Motor neuron (in vitro differentiated cells): ENCODE data around the gene MAP3K8. TPM values are rescaled to one million over a fixed set of nuclear protein-coding genes. Genes with fewer than 3 reads are reported as not detected.

Experiments
- ATAC-seq, 8 experiments: fragments of 200-7000 bp; cut with Tn5 transposase; replicated peaks in 6 of 8; 2 replicates each; pipeline ENCODE4 v1.8.0; 2021; ENCODE audit warnings: mild to moderate bottlenecking in 8 of 8, moderate library complexity in 8 of 8
- H3K27ac ChIP-seq, 2 donors: fragments of 250-450 bp; sonication (Bioruptor Pico); 2 replicates each; pipeline ENCODE4 v1.9.0; 2021; ENCODE audit warnings: antibody characterized with exemption in 2 of 2, mild to moderate bottlenecking in 2 of 2, moderate library complexity in 1 of 2
- H3K4me1 ChIP-seq, 2 donors: fragments of 250-450 bp; sonication (Bioruptor Pico); replicated peaks in 1 of 2; 2 replicates each; pipeline ENCODE4 v1.6.1; 2021; ENCODE audit warnings: antibody characterized with exemption in 2 of 2, mild to moderate bottlenecking in 2 of 2, moderate library complexity in 1 of 2
- H3K4me3 ChIP-seq, 5 donors: fragments of 250-450 bp; sonication (Bioruptor Pico); 2 replicates each; pipeline ENCODE4 v1.9.0; 2021; ENCODE audit warnings: antibody characterized with exemption in 5 of 5, mild to moderate bottlenecking in 5 of 5, moderate library complexity in 4 of 5
- WGBS, 10 experiments: fragments of 450-650 bp; shearing (Covaris generic); methylation state at CpG; one replicate each; pipeline ENCODE4 v1.0.0; 2022; 5-methylcytosine and 5-hydroxymethylcytosine counted together
- in situ Hi-C, 9 experiments: fragments of 400-800 bp; cut with MboI; loops; one replicate each; pipeline ENCODE4 v1.15.0; 2021; ENCODE audit warnings: low sequenced_read_pairs in 9 of 9, low pct_unique_long_range_greater_than_20kb in 2 of 9; ENCODE audit not compliant: unreplicated experiment in 9 of 9
- total RNA-seq, 8 experiments: library from RNA; unstranded; fragments of 300-600 nt; gene quantifications; 2 replicates each; pipeline versions ENCODE4 v1.2.3 to v1.2.4, GENCODE V29; 2022

The MAP3K8 gene
- total RNA-seq, 8 experiments from 2014 or later, result 3.9 to 22.3 (median 6.8) TPM

GRCh38 chr10:30439931-30440330, 5.9 kb downstream of the MAP3K8 start:
- in situ Hi-C loops, result no loop called here
- no peak overlapping the region for H3K4me3 ChIP-seq
- H3K27ac ChIP-seq, result no peak overlapping the region
- peaks cover 15 to 20% of the 10 kb centered on the region in 2 donors for H3K4me1 ChIP-seq
- no peak for ATAC-seq
- WGBS, 10 experiments, result 83 to 100% (median 100%) methylated on average over 1 to 3 of the region's 3 CpGs; no CpG with 5 or more reads in 1 of the 10 experiments

GRCh38 chr10:30442019-30442606, 8.1 kb downstream of the MAP3K8 start:
- Histone ChIP-seq H3K27ac (no peak overlapping the region), H3K4me3 (no peak overlapping the region), H3K4me1 (peaks cover 11 to 18% of the 10 kb centered on the region in 2 donors)
- ATAC-seq, result peak in 7 of 8 experiments; percentile 7 to 53 (median 32)
- in situ Hi-C loops, result no loop called here
- 40 to 95% (median 65%) methylated on average over 1 to 4 of the region's 4 CpGs; no CpG with 5 or more reads in 2 of the 10 experiments for WGBS, 10 experiments

GRCh38 chr10:30443049-30443448, 9.1 kb downstream of the MAP3K8 start:
- H3K27ac ChIP-seq, result no peak overlapping the region
- in situ Hi-C loops, result no loop called here
- peaks cover 6 to 8% of the 10 kb centered on the region in 2 donors for H3K4me1 ChIP-seq
- no peak for ATAC-seq
- WGBS, 10 experiments, result 45 to 100% (median 80%) methylated on average over 1 to 3 of the region's 3 CpGs; no CpG with 5 or more reads in 1 of the 10 experiments
- no peak overlapping the region for H3K4me3 ChIP-seq

- Histone ChIP-seq H3K27ac (no peak overlapping the region), H3K4me1 (no peaks in the 10 kb centered on the region), H3K4me3 (no peak overlapping the region)
- in situ Hi-C loops, result no loop called here
- WGBS, 10 experiments, result 16 to 100% (median 83%) methylated on average over 1 to 2 of the region's 2 CpGs; no CpG with 5 or more reads in 5 of the 10 experiments
- peak in 3 of 8 experiments; percentile 6 to 40 (median 12) for ATAC-seq
These were observed 11.7 kb downstream of the MAP3K8 start for GRCh38 chr10:30445711-30446110.

GRCh38 chr10:30447125-30447799, 13.3 kb downstream of the MAP3K8 start:
- ATAC-seq, result peak in 1 of 8 experiments; percentile 6
- Histone ChIP-seq H3K4me3 (no peak overlapping the region), H3K4me1 (no peaks in the 10 kb centered on the region), H3K27ac (no peak overlapping the region)
- in situ Hi-C loops, result no loop called here
- WGBS, 10 experiments, result 31 to 100% (median 86%) methylated on average over 1 to 10 of the region's 10 CpGs

- WGBS, 10 experiments, result 100% methylated on average over 1 of the region's 1 CpG; no CpG with 5 or more reads in 6 of the 10 experiments
- Histone ChIP-seq H3K4me3 (no peak overlapping the region), H3K4me1 (no peaks in the 10 kb centered on the region), H3K27ac (no peak overlapping the region)
- in situ Hi-C loops, result no loop called here
- no peak for ATAC-seq
These were observed 14.1 kb downstream of the MAP3K8 start for GRCh38 chr10:30448092-30448491.

- ATAC-seq, result no peak
These were observed 20.0 kb downstream of the MAP3K8 start for GRCh38 chr10:30453764-30454527.

GRCh38 chr10:30454744-30455510, 20.9 kb downstream of the MAP3K8 start:
- in situ Hi-C loops, result no loop called here
- H3K4me1 ChIP-seq, result no peaks in the 10 kb centered on the region
- no peak overlapping the region for H3K4me3 ChIP-seq
- WGBS, 10 experiments, result 0 to 94% (median 80%) methylated on average over 1 to 3 of the region's 3 CpGs; no CpG with 5 or more reads in 1 of the 10 experiments
- H3K27ac ChIP-seq, result no peak overlapping the region
- peak in 3 of 8 experiments; percentile 63 to 85 (median 79) for ATAC-seq

More at GRCh38 chr10:30453764-30454527, 20.0 kb downstream of the MAP3K8 start:
- Histone ChIP-seq H3K27ac (no peak overlapping the region), H3K4me1 (no peaks in the 10 kb centered on the region), H3K4me3 (no peak overlapping the region)
- 60 to 100% (median 88%) methylated on average over 1 to 5 of the region's 6 CpGs; no CpG with 5 or more reads in 1 of the 10 experiments for WGBS, 10 experiments
- in situ Hi-C loops, result no loop called here

GRCh38 chr10:30455816-30456215, 21.8 kb downstream of the MAP3K8 start:
- Histone ChIP-seq H3K4me1 (no peaks in the 10 kb centered on the region), H3K4me3 (no peak overlapping the region), H3K27ac (no peak overlapping the region)
- in situ Hi-C loops, result no loop called here
- WGBS, 10 experiments, result 67 to 97% (median 93%) methylated on average over 1 to 3 of the region's 4 CpGs; no CpG with 5 or more reads in 5 of the 10 experiments
- ATAC-seq, result peak in 1 of 8 experiments; percentile 8

GRCh38 chr10:30456266-30456665, 22.3 kb downstream of the MAP3K8 start:
- 63 to 100% (median 89%) methylated on average over 1 to 4 of the region's 4 CpGs; no CpG with 5 or more reads in 3 of the 10 experiments for WGBS, 10 experiments
- in situ Hi-C loops, result no loop called here
- no peak for ATAC-seq
- Histone ChIP-seq H3K27ac (no peak overlapping the region), H3K4me1 (no peaks in the 10 kb centered on the region), H3K4me3 (no peak overlapping the region)

GRCh38 chr10:30459283-30459682, 25.3 kb downstream of the MAP3K8 start:
- no peak overlapping the region for H3K27ac ChIP-seq
- 83 to 100% (median 100%) methylated on average over 1 to 5 of the region's 6 CpGs; no CpG with 5 or more reads in 3 of the 10 experiments for WGBS, 10 experiments
- H3K4me1 ChIP-seq, result no peaks in the 10 kb centered on the region
- no peak overlapping the region for H3K4me3 ChIP-seq
- ATAC-seq, result no peak
- in situ Hi-C loops, result no loop called here

GRCh38 chr10:30460121-30460520, 26.1 kb downstream of the MAP3K8 start:
- H3K4me3 ChIP-seq, result no peak overlapping the region
- WGBS, 10 experiments, result 33 to 100% (median 96%) methylated on average over 2 of the region's 3 CpGs
- peak in 1 of 8 experiments; percentile 6 for ATAC-seq
- H3K4me1 ChIP-seq, result no peaks in the 10 kb centered on the region
- no peak overlapping the region for H3K27ac ChIP-seq
- in situ Hi-C loops, result no loop called here
